ENCODE measurements around the gene WDR43.

- TF ChIP-seq POLR2AphosphoS5 (IDR thresholded peaks at IDR 0.05; ENCODE audit: borderline replicate concordance, low read depth, low read length) (no peak), EZH2 (IDR thresholded peaks at IDR 0.05) (no peak), FOXP2 (optimal IDR thresholded peaks at IDR 0.05; ENCODE audit: control extremely low read depth, extremely low read length, insufficient read depth) (no peak)
Measured at GRCh38 chr2:28902584-28902983, 8.1 kb downstream of the WDR43 start.
